AG04450 (cell line): ENCODE results near the gene TANGO2. TPM values are rescaled to one million over a fixed set of nuclear protein-coding genes. Genes with fewer than 3 reads are reported as not detected.

Source experiments
- CTCF ChIA-PET: fragments of 300-600, 350-600 bp; formaldehyde crosslinking; extraction: SDS; loops from one replicate; lab custom pipeline; 2022; ENCODE audit warnings: antibody characterized with exemption, inconsistent platforms; lab: Charles Lee
- POLR2A ChIA-PET: fragments of 350-600 bp; formaldehyde crosslinking; extraction: SDS; loops from one replicate; lab custom pipeline; 2021; ENCODE audit warnings: antibody characterized with exemption, inconsistent platforms; lab: Yijun Ruan, JAX
- DNase-seq: peaks from one replicate; pipeline ENCODE4 v3.0.0-alpha.2; 2011; ENCODE audit warnings: low read depth, low spot score
- H3K27ac ChIP-seq: one replicate; pipeline ENCODE4 v1.5.1; 2012; ENCODE audit warnings: low read depth, low read length, control low read depth
- H3K27me3 ChIP-seq: one replicate; pipeline ENCODE4 v1.6.0; 2012; ENCODE audit warnings: low read length; ENCODE audit not compliant: control insufficient read depth, insufficient read depth
- H3K4me3 ChIP-seq: 2 replicates; pipeline ENCODE4 v1.5.1; 2011; ENCODE audit warnings: mild to moderate bottlenecking, low read depth, low read length, control low read depth
- H3K9me3 ChIP-seq: 2 replicates; pipeline ENCODE4 v1.5.1; 2012; ENCODE audit warnings: low read length; ENCODE audit not compliant: control insufficient read depth, insufficient read depth
- polyA plus RNA-seq: library from polyadenylated mRNA; depleted of rRNA; stranded (reverse); fragments of >200 nt; gene quantifications from 2 replicates; pipeline ENCODE4 v1.2.3, GENCODE V29; 2011
- TF ChIP-seq, protein P1 (sequence below): IDR thresholded peaks from 2 replicates; pipeline ENCODE4 v1.5.1; 2011; ENCODE audit warnings: low read depth, low read length, control low read depth, inconsistent platforms

Gene TANGO2
- polyA plus RNA-seq, 1 experiment, result 21.3 TPM

DNA sequence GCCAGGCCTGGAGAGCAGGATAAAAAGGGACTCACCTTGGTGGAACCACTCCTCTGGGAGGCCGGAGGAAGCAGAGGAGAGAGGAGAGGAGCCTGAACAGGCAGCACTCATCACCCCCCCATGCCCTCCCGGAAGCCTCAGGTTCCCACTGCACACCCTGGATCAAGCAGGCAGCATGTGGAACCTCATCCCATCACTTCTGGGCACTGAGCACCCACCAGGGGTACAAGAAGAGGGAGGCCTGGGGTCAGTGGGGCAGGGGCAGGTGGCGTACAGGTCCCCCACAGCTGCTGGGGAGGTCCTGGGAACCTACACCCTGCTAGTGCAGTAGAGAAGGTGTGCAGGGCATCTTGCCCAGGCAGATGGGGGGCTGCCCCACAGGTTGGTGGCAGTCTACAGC lies 44.2 kb upstream of the TANGO2 start:
- H3K4me3 ChIP-seq, result no peak overlapping the region
- TF ChIP-seq, protein P1, sequence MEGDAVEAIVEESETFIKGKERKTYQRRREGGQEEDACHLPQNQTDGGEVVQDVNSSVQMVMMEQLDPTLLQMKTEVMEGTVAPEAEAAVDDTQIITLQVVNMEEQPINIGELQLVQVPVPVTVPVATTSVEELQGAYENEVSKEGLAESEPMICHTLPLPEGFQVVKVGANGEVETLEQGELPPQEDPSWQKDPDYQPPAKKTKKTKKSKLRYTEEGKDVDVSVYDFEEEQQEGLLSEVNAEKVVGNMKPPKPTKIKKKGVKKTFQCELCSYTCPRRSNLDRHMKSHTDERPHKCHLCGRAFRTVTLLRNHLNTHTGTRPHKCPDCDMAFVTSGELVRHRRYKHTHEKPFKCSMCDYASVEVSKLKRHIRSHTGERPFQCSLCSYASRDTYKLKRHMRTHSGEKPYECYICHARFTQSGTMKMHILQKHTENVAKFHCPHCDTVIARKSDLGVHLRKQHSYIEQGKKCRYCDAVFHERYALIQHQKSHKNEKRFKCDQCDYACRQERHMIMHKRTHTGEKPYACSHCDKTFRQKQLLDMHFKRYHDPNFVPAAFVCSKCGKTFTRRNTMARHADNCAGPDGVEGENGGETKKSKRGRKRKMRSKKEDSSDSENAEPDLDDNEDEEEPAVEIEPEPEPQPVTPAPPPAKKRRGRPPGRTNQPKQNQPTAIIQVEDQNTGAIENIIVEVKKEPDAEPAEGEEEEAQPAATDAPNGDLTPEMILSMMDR, result no peak
- CTCF ChIA-PET, result interaction anchor here (1.4 kb wide), 1 partner anchor 37 kb away, joined by 4 read pairs; no protein-coding TSS in a partner anchor
- no peak for DNase-seq
- no peaks in the 10 kb centered on the region for H3K27me3 ChIP-seq
- no peak overlapping the region for H3K27ac ChIP-seq
- H3K9me3 ChIP-seq, result no peaks in the 10 kb centered on the region; the same call in 1 of the 2 replicates
- POLR2A ChIA-PET, result no interaction called here

DNA sequence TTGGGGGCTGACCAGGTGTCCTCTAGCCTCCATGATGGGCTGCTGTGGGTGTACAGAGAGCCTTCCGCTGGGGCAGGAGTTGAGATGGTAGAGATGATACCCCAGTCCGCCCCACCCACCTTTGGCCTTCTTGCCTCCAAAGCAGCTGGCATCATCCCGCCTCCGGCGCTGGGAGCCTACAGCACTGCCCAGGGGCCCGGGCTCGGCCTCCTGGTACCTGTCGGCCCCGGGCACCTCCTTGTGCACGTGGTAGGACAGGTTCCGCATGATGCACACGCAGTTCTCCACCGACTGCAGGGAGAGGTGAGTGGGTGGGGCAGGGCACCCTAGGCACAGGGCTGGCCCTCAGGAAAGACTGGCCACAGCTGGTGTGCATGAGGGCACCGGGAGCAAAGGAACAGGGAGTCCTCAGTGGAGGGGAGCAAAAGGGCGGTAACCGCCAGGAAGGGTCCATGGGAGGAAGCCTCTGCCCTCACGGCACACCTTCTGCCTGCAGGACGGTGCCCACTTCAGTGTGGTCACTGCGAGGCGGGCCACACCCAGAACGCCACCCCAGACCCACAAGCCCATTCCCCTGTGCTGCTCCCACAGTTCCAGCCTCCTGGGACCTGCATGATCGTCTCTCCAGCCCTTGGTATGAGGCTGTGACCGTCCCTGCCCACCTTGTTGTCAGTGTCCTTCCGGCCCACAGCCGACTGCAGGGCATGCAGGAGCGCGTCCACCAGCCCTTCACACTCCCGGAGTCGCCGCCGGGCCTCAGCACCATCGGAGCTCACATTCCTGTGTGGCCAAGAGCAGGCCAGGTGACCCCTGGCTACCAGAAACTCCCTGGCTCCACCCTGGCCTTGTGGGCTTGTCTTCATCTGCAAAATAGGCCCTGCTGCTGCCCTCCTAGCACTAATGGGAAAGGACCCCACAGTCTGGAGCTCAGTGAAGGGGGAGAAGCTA lies 43.3 kb upstream of the TANGO2 start:
- CTCF ChIA-PET, result interaction anchor here (1.4 kb wide), 1 partner anchor 36 kb away, joined by 4 read pairs; no protein-coding TSS in a partner anchor
- Histone ChIP-seq H3K27me3 (no peaks in the 10 kb centered on the region), H3K27ac (no peak overlapping the region), H3K9me3 (no peaks in the 10 kb centered on the region; the same call in 1 of the 2 replicates), H3K4me3 (no peak overlapping the region)
- POLR2A ChIA-PET, result no interaction called here
- no peak for DNase-seq
- TF ChIP-seq, protein P1, result no peak

DNA sequence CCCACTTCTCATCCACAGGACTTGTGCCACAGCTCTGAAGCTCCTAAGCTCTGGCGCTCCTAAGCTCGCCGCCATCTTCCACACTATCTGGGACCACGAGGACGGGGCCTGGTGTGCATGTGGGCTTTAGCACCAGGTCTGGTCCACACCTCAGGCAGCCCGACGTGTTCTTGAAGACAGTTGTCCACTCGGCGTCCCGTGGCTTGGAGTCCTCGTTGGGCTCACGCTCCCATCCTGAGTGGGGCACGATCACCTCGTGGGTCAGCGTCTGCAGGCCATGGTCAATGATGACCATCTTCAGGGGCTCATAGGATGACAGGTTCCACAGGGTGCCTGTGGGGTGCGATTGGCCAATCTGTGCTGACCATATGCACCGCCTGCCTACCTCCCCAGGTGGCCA lies 42.2 kb upstream of the TANGO2 start:
- ChIA-PET POLR2A (no interaction called here), CTCF (no interaction called here)
- Histone ChIP-seq H3K27ac (no peak overlapping the region), H3K27me3 (no peaks in the 10 kb centered on the region), H3K9me3 (no peaks in the 10 kb centered on the region), H3K4me3 (no peak overlapping the region)
- TF ChIP-seq, protein P1, result no peak
- no peak for DNase-seq

DNA sequence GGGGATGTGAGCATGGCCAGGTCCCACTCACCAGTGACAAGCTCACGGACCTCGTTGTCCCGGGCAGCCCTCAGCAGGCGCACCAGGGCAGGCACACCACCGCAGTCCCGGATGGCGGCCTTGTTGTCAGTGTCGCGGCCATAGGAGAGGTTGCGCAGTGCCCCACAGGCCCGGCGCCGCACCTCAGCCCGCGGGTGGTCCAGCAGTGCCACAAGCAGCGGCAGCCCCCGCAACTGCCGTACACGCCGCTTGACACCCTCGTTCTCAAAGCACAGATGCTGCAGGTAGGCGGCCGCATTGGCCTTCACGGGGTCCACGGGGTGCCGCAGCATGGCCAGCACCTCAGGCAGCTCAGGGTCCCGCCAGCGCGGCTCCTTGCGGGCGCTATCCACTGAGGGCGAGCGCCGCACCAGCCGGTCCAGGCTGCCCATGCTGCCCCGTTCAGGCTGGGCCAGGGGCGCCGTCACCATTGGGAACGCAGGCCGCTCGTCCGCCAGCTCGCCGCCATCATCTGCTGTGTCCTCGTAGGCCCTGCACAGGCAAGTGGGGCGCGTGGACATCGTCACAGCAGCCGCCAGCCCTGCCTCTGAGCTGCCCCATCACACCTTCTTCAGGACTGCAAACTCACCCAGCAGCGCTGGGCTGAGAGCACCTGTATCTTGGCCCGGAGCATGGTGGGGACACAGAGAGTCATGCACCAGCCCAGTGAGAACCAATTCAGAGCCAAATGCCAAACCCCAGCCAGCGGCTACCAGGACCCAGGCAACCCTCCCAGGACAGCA lies 41.0 kb upstream of the TANGO2 start:
- TF ChIP-seq, protein P1, result no peak
- no peak overlapping the region for H3K27ac ChIP-seq
- no peak for DNase-seq
- CTCF ChIA-PET, result no interaction called here
- H3K9me3 ChIP-seq, result no peaks in the 10 kb centered on the region
- no peaks in the 10 kb centered on the region for H3K27me3 ChIP-seq
- POLR2A ChIA-PET, result no interaction called here
- H3K4me3 ChIP-seq, result no peak overlapping the region
